Left ventricle myocardium superior (tissue), 1 donor: ENCODE results near the gene FLNA. TPM values are rescaled to one million over a fixed set of nuclear protein-coding genes. Genes with fewer than 3 reads are reported as not detected.

ENCODE experiments used
- ATAC-seq: fragments of 200-7000 bp; cut with Tn5 transposase; one replicate; pipeline ENCODE4 v1.9.1; 2020; ENCODE audit warnings: mild to moderate bottlenecking, moderate library complexity
- DNase-seq: peaks from one replicate; pipeline ENCODE4 v3.0.0-alpha.2; 2020
- intact Hi-C: fragments of 100-400 bp; cut with micrococcal nuclease; formaldehyde crosslinking; loops from one replicate; pipeline ENCODE4 v1.11.0; 2022
- long read RNA-seq: library from polyadenylated mRNA; unstranded; transcript quantifications from one replicate; pipeline ENCODE4 v2.0.0, GENCODE V29; 2021
- total RNA-seq: library from RNA; stranded (reverse); fragmentation: NEBNext Ultra II Directional; extraction: Animal tissue kit (Norgen Biotek cat#: 25700); gene quantifications from one replicate; pipeline ENCODE4 v1.2.1, GENCODE V29; 2021
- donor health status: DM: no; HTN: yes; CAD: no; lungs with severe emphysema.

The FLNA gene, protein sequence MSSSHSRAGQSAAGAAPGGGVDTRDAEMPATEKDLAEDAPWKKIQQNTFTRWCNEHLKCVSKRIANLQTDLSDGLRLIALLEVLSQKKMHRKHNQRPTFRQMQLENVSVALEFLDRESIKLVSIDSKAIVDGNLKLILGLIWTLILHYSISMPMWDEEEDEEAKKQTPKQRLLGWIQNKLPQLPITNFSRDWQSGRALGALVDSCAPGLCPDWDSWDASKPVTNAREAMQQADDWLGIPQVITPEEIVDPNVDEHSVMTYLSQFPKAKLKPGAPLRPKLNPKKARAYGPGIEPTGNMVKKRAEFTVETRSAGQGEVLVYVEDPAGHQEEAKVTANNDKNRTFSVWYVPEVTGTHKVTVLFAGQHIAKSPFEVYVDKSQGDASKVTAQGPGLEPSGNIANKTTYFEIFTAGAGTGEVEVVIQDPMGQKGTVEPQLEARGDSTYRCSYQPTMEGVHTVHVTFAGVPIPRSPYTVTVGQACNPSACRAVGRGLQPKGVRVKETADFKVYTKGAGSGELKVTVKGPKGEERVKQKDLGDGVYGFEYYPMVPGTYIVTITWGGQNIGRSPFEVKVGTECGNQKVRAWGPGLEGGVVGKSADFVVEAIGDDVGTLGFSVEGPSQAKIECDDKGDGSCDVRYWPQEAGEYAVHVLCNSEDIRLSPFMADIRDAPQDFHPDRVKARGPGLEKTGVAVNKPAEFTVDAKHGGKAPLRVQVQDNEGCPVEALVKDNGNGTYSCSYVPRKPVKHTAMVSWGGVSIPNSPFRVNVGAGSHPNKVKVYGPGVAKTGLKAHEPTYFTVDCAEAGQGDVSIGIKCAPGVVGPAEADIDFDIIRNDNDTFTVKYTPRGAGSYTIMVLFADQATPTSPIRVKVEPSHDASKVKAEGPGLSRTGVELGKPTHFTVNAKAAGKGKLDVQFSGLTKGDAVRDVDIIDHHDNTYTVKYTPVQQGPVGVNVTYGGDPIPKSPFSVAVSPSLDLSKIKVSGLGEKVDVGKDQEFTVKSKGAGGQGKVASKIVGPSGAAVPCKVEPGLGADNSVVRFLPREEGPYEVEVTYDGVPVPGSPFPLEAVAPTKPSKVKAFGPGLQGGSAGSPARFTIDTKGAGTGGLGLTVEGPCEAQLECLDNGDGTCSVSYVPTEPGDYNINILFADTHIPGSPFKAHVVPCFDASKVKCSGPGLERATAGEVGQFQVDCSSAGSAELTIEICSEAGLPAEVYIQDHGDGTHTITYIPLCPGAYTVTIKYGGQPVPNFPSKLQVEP (N-terminal part only)
- 228 TPM for total RNA-seq
- long read RNA-seq, full-length matches to known transcripts, result 10 of 242 reads
- long read RNA-seq, partial matches to known transcripts, result 200 of 242 reads
- long read RNA-seq, other reads (novel, unspliced or antisense), result 32 of 242 reads

DNA sequence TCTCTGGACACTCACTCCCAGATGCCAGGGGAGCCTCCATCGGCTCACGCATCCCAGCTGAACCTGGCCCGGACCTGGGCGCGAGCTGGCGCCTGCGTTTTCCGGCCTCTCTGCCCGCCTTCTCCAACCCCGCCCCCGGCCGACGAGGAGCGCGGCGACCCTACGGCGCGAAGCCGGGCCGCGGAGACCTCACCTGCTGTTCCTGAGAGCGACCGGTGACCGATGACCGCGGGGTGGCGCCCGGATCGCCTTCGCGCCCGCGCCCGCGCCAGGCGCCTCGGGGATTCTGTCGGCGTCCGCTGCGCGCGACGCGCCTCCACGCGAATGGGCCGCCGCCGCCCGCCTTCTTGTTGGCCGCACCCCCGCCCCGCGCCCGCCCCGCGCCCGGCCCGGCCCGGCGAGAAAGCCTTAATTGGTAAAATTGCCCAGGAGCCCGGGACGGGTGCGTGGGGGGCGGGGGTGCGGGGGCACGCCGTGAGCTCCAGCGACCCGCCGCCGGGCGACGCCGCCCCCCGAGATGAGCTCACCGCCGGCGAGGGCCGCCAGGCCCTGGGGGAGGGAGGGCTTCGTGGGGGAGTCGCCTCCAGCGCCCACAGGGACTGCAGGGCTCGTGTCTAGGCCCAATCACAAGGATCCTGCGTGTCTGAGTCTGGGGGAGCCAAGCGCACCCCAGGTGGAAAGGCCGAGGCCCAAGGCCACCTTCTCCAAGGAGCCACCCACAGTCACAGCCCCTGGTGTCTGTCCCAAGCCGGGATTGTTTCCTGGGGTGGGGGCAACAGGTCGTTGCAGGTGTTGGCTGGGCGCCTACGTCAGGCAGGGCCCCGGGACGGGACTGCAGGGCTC is at the start of gene FLNA:
TSS of gene FLNA (minus strand) at position 322 of the 843 bp plus-strand sequence. CDS start 3,389 bp downstream, outside the sequence.
- DNase-seq, result peak; percentile 71
- ATAC-seq, result no peak
- intact Hi-C loops, result no loop called here

DNA sequence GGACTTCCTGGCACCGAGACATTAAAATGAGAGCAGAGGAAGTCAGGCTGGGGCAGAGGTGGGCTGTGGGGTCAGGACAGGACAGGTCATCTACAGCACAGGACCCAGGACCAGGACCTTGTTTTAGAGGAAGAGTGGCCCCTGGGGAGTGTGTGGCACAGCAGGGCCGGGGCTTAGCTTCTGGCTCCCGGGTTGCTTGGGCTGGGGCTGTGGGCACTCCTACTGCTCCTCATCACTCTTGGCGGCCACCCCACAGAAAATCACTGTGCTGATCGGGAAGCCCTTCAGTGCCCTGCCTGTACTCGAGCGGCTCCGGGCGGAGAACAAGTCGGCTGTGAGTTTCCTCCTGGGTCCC is 45.9 kb upstream of the FLNA start:
- intact Hi-C loops, result no loop called here
- peak; percentile 56 for ATAC-seq
- no peak for DNase-seq

- peak; percentile 96 for ATAC-seq
- peak; percentile 65 for DNase-seq
- intact Hi-C loops, result no loop called here
Measured at GRCh38 chrX:154419688-154420401, 45.4 kb upstream of the FLNA start.

GRCh38 chrX:154419189-154419588 is 44.8 kb upstream of the FLNA start:
- ATAC-seq (no peak), DNase-seq (no peak)
- intact Hi-C loops, result no loop called here

- intact Hi-C loops, result no loop called here
- ATAC-seq (no peak), DNase-seq (no peak)
Measured at GRCh38 chrX:154417157-154417556, 42.7 kb upstream of the FLNA start.

GRCh38 chrX:154413142-154413541 is 38.7 kb upstream of the FLNA start:
- ATAC-seq, result no peak
- DNase-seq, result no peak
- intact Hi-C loops, result no loop called here

GRCh38 chrX:154412468-154412867 is 38.0 kb upstream of the FLNA start:
- intact Hi-C loops, result no loop called here
- ATAC-seq (peak; percentile 23), DNase-seq (no peak)

DNA sequence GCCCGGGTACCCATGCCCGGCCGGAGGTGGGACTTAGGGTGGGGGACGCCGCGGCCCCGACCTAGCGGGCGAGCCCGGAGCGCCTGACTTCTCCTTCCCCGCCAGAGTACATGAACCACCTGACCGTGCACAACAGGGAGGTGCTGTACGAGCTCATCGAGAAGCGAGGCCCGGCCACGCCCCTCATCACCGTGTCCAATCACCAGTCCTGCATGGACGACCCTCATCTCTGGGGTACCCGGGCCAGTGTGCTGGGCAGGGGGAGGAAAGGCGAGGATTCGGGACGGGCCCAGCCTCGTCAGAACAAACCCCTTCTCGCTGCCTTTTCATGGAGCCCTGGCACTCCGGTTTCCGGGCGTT is 37.5 kb upstream of the FLNA start:
- DNase-seq, result peak; percentile 77
- intact Hi-C loops, result no loop called here

DNA sequence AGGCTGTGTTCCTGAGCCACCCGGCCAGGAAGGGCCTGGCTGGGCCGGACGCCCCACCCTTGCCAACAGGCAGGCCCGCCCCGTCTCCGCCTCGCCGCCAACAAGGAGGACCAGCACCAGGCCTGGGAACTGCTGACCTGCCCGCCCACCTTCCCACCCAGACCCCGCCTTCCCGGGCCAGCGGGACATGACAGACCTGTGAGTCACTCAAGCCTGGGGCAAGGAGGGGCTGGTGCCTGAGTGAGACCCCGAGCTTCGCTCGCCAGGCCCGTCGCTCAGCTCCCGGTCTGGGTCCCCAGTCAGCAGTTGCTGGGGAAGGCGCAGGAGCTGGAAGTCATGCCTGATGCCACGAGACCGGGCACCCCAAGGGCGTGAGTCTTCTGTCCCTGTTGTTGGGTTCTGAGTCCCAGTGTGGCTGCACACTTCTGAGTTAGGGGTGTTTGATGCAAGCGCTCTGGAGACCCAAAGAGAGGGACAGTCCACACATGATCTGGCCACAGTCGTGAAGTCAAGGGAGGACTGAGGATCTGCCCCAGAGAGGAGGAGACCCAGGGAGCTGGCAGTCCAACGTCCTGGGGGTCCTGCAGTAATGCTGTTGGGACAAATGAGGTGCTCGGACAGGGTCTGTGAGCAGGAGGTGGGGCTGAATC is 34.9 kb upstream of the FLNA start, which contains the start of gene DNASE1L1:
TSS of gene DNASE1L1 (minus strand) at position 33 of the 650 bp plus-strand sequence. CDS start 3,686 bp downstream, outside the sequence.
- ATAC-seq (peak; percentile 66), DNase-seq (peak; percentile 83)
- intact Hi-C loops, result no loop called here

More for the DNA sequence above, 37.5 kb upstream of the FLNA start:
- peak; percentile 84 for ATAC-seq

- intact Hi-C loops, result no loop called here
- ATAC-seq, result no peak
- DNase-seq, result no peak
Measured at GRCh38 chrX:154408659-154409221, 34.3 kb upstream of the FLNA start.

DNA sequence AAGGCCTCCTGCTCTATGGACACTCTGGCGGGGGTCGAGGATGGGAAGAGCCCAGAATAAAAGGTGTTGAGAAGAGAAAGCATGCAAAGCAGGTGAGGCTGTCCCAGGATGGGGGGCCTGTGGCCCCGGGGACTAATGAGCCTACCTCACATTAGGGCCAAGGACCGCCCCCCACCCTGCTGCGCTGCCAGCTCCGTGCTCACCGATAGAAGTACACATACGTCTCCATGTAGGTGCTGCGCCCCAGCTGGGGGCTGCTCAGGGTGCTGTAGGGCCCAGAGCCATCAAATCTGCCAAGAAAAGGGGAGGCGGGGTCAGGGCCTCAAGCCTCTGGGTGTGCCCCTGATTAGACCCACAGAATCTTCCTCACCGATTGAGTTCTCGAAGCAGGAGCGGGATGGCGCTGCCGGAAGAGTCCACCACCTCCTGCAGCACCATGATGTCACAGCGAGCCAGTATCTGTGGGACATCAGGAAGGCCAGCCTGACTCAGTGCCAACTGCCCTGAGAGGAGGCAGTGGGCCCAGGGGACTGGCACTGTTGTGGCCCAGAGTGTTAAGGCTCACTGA is 30.3 kb upstream of the FLNA start:
- ATAC-seq, result no peak
- intact Hi-C loops, result no loop called here
- no peak for DNase-seq

DNA sequence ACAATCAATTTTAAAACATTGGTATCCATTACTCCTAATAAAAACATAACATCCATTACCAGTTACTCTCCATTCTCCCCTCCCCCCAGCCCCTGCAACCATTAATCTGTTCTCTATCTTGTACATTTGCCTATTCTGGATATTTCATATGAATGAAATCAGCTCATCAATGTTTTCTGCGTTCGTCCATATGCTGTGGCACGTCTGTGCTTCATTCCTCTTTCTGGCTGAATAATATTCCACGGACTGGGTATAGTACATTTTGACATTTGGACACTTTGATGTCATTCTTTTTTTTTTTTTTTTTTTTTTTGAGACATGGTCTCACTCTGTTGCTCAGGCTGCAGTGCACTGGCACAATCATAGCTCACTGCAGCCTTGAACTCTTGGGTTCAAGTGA is 29.4 kb upstream of the FLNA start:
- DNase-seq, result no peak
- ATAC-seq, result no peak
- intact Hi-C loops, result no loop called here

- no peak for DNase-seq
- ATAC-seq, result no peak
- intact Hi-C loops, result no loop called here
Measured at GRCh38 chrX:154403192-154403591, 28.8 kb upstream of the FLNA start.

DNA sequence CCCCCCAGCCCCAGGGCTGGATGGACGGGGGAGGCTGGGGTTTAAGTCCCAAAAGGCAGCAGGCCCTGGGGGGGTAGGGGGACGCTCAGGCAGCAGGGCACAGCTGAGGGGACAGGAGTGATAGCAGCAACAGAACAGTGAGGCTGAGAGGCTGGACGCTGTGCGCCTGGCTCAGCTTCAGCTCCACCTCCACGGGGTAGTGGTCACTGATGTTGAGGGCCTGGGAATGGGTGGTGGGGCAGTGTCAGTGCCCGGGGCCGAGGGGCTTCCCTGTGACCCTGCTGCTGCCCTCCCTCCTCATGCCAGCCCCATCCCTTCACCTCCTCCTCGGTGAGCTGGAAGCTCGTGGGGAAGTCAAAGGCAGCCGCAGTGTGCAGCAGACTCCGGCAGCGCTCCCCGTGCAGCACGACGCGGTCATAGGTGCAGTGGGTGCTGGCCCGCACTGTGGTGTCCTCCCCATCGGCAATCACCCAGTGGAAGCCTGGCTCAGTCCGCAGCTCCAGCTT is 28.2 kb upstream of the FLNA start:
- ATAC-seq (no peak), DNase-seq (no peak)
- intact Hi-C loops, result no loop called here

GRCh38 chrX:154401918-154402621 is 27.6 kb upstream of the FLNA start:
- intact Hi-C loops, result no loop called here
- no peak for ATAC-seq
- DNase-seq, result no peak
